K562 (cell line): Measurements from ENCODE around the gene INSIG1. TPM values are rescaled to one million over a fixed set of nuclear protein-coding genes. Genes with fewer than 3 reads are reported as not detected.
A peak's percentile ranks its signal among the peaks of the same experiment; 100 is the strongest.

Experiments
- ATAC-seq: fragments of 200-7000 bp; cut with Tn5 transposase; 3 replicates; pipeline ENCODE4 v1.9.1; 2020; ENCODE audit warnings: moderate library complexity
- BruUV-seq: library from RNA; stranded (reverse); fragments of 400-500 nt; replicated peaks from 2 replicates; lab custom pipeline; 2021; lab: Mats Ljungman, UMichigan
- CTCF ChIA-PET: fragments of 300-600 bp; formaldehyde crosslinking; extraction: SDS; loops from one replicate; lab custom pipeline; 2021; ENCODE audit warnings: low intra/inter-chr PET ratio; lab: Yijun Ruan, JAX
- POLR2A ChIA-PET: fragments of 300-600, 350-650 bp; sonication (Branson Sonifier 250); formaldehyde crosslinking; extraction: SDS; loops from one replicate; lab custom pipeline; 2021; ENCODE audit warnings: antibody characterized with exemption, inconsistent platforms; lab: Yijun Ruan, JAX
- DNase-seq, 4 experiments: peaks; one replicate each; pipeline versions ENCODE4 v3.0.0 to v3.0.0-alpha.2; 2011 to 2018; ENCODE audit warnings: low spot score in 3 of 4, mixed read lengths in 3 of 4; ENCODE audit errors: extremely low read depth in 1 of 4
- FAIRE-seq: peaks from 2 replicates; lab custom pipeline; 2011; peaks lifted over from hg19 to GRCh38; lab: Jason Lieb, UNC
- H2AFZ ChIP-seq: 2 replicates; pipeline ENCODE4 v1.6.0; 2011; ENCODE audit warnings: low read depth, low read length, control low read depth, inconsistent platforms
- H3K27ac ChIP-seq: fragments of 200-600 bp; 3 replicates; pipeline ENCODE4 v1.8.0; 2011; ENCODE audit warnings: low read depth, mild to moderate bottlenecking, control low read depth, inconsistent platforms, low read length, moderate library complexity, mixed read lengths; ENCODE audit errors: extremely low read depth
- H3K27me3 ChIP-seq, 2 experiments: fragments of 300-600 bp in 1 of 2; 2 replicates in 1 of 2; 3 replicates in 1 of 2; pipeline versions ENCODE4 v1.6.0 to v1.8.0; 2011; ENCODE audit warnings: inconsistent platforms in 2 of 2, low read length in 2 of 2, mild to moderate bottlenecking in 1 of 2, mixed read lengths in 1 of 2, moderate library complexity in 1 of 2; ENCODE audit not compliant: control insufficient read depth in 2 of 2, insufficient read depth in 2 of 2
- H3K36me3 ChIP-seq: fragments of 300-600 bp; 3 replicates; pipeline ENCODE4 v1.8.0; 2011; ENCODE audit warnings: mild to moderate bottlenecking, low read length, inconsistent platforms; ENCODE audit not compliant: control insufficient read depth, insufficient read depth
- H3K4me1 ChIP-seq, 2 experiments: fragments of 200-600 bp in 1 of 2; replicated peaks in 1 of 2; 2 replicates in 1 of 2; 3 replicates in 1 of 2; pipeline versions ENCODE4 v1.5.1 to v1.8.0; 2011; ENCODE audit warnings: inconsistent platforms in 2 of 2, low read length in 2 of 2, mild to moderate bottlenecking in 1 of 2, mixed read lengths in 1 of 2, moderate library complexity in 1 of 2; ENCODE audit not compliant: control insufficient read depth in 2 of 2, insufficient read depth in 2 of 2
- H3K4me2 ChIP-seq: 2 replicates; pipeline ENCODE4 v1.6.1; 2011; ENCODE audit warnings: low read length, control low read depth, inconsistent platforms, mixed read lengths; ENCODE audit not compliant: insufficient read depth
- H3K4me3 ChIP-seq: fragments of 200-600 bp; sonication (generic), shearing (Covaris generic); 2 replicates; pipeline ENCODE4 v1.5.1; 2016; ENCODE audit warnings: control low read depth, inconsistent platforms
- H3K79me2 ChIP-seq: fragments of 200-600 bp; 3 replicates; pipeline ENCODE4 v1.8.0; 2011; ENCODE audit warnings: low read length, inconsistent platforms; ENCODE audit not compliant: control insufficient read depth, insufficient read depth
- H3K9ac ChIP-seq, 2 experiments: 2 replicates each; pipeline versions ENCODE4 v1.6.0 to v1.6.1; 2011; ENCODE audit warnings: low read depth in 2 of 2, low read length in 2 of 2, control low read depth in 1 of 2, inconsistent platforms in 1 of 2, mild to moderate bottlenecking in 1 of 2, mixed read lengths in 1 of 2; ENCODE audit not compliant: insufficient read depth in 1 of 2
- H3K9me1 ChIP-seq: one replicate; pipeline ENCODE4 v1.6.0; 2011; ENCODE audit warnings: inconsistent platforms, mild to moderate bottlenecking, low read length, moderate library complexity; ENCODE audit not compliant: control insufficient read depth, insufficient read depth
- H3K9me3 ChIP-seq: replicated peaks from 2 replicates; pipeline ENCODE4 v1.5.1; 2011; ENCODE audit warnings: low read depth, low read length, inconsistent platforms; ENCODE audit not compliant: control insufficient read depth, insufficient read depth
- H4K20me1 ChIP-seq: replicated peaks from 2 replicates; pipeline ENCODE4 v1.6.1; 2011; ENCODE audit warnings: low read length, inconsistent platforms, mixed read lengths; ENCODE audit not compliant: control insufficient read depth, insufficient read depth
- BHLHE40 ChIP-seq: IDR thresholded peaks from 2 replicates; pipeline ENCODE4 v1.6.1; 2011; ENCODE audit warnings: low read length, improper control_type of control experiment
- C11orf30 ChIP-seq: fragments of 450-650 bp; IDR thresholded peaks from 2 replicates; pipeline ENCODE4 v1.6.1; 2016; ENCODE audit warnings: low read depth, mild to moderate bottlenecking
- CEBPB ChIP-seq: fragments of 450-650 bp; IDR thresholded peaks from 2 replicates; pipeline ENCODE4 v1.6.1; 2016; ENCODE audit warnings: missing genetic modification characterization, missing compliant biosample characterization
- CEBPG ChIP-seq, 3 experiments: fragments of 200-800 bp in 1 of 3; sonication (Bioruptor generic) in 1 of 3; sonication (generic) in 1 of 3; formaldehyde crosslinking in 1 of 3; IDR thresholded peaks in 2 of 3; conservative IDR thresholded peaks in 1 of 3; 2 replicates each; pipeline versions ENCODE4 v1.6.1 to v1.8.0; 2016 to 2022; ENCODE audit warnings: missing compliant biosample characterization in 2 of 3, missing genetic modification characterization in 2 of 3, mild to moderate bottlenecking in 1 of 3, missing genetic modification reagents in 1 of 3
- CSDE1 ChIP-seq, 2 experiments: fragments of 450-650 bp; IDR thresholded peaks; 2 replicates each; pipeline ENCODE4 v1.6.1; 2016; ENCODE audit warnings: mild to moderate bottlenecking in 1 of 2
- EZH2 ChIP-seq: IDR thresholded peaks from 2 replicates; pipeline ENCODE4 v1.6.1; 2012; ENCODE audit warnings: low read depth, mild to moderate bottlenecking, inconsistent platforms, low read length, borderline replicate concordance
- KAT2B ChIP-seq: IDR thresholded peaks from one replicate; pipeline ENCODE4 v1.6.1; 2012; ENCODE audit warnings: low read depth, mild to moderate bottlenecking, control low read depth, inconsistent platforms, low read length, moderate library complexity
- NCOA6 ChIP-seq: fragments of 450-650 bp; IDR thresholded peaks from 2 replicates; pipeline ENCODE4 v1.6.1; 2017; ENCODE audit warnings: mild to moderate bottlenecking
- NR2C2 ChIP-seq, 2 experiments: fragments of 200-800 bp in 1 of 2; sonication (Bioruptor generic) in 1 of 2; sonication (generic) in 1 of 2; formaldehyde crosslinking in 1 of 2; IDR thresholded peaks; 2 replicates each; pipeline versions ENCODE4 v1.6.1 to v1.8.0; 2016 to 2022; ENCODE audit warnings: mild to moderate bottlenecking in 1 of 2, missing compliant biosample characterization in 1 of 2, missing genetic modification characterization in 1 of 2, missing genetic modification reagents in 1 of 2
- PML ChIP-seq: IDR thresholded peaks from 2 replicates; pipeline ENCODE4 v1.6.1; 2012; ENCODE audit warnings: low read length, inconsistent platforms
- SMARCA4 ChIP-seq: fragments of 450-650 bp; IDR thresholded peaks from 2 replicates; pipeline ENCODE4 v1.6.1; 2016
- XRCC5 ChIP-seq: fragments of 200-400 bp; formaldehyde crosslinking; IDR thresholded peaks from 2 replicates; pipeline ENCODE4 v1.6.1; 2017; ENCODE audit warnings: low read depth, mild to moderate bottlenecking, low read length
- ZNF174 ChIP-seq: fragments of 250-450 bp; sonication (Bioruptor Pico); IDR thresholded peaks from 2 replicates; pipeline ENCODE4 v1.4.0; 2020; ENCODE audit warnings: mild to moderate bottlenecking
- ZNF175 ChIP-seq: fragments of 200-800 bp; sonication (Bioruptor generic); IDR thresholded peaks from 2 replicates; pipeline ENCODE4 v1.6.1; 2016; ENCODE audit warnings: low read depth, mild to moderate bottlenecking, missing genetic modification characterization, missing compliant biosample characterization
- ZNF316 ChIP-seq: fragments of 450-650 bp; IDR thresholded peaks from 2 replicates; pipeline ENCODE4 v1.6.1; 2016
- WGBS: fragments of 100-300 bp; shearing (Covaris generic); methylation state at CpG from one replicate; pipeline ENCODE4 v1.1.6; 2016; ENCODE audit warnings: low coverage, mixed read lengths; ENCODE audit not compliant: insufficient coverage; ENCODE audit errors: missing lambda C conversion rate; 5-methylcytosine and 5-hydroxymethylcytosine counted together
- in situ Hi-C: fragments of 300-500 bp; cut with MboI; formaldehyde crosslinking; loops from 4 replicates; pipeline ENCODE4 v1.15.0; 2018; ENCODE audit warnings: inconsistent platforms, mixed read lengths
- intact Hi-C: fragments of 100-400 bp; cut with micrococcal nuclease; formaldehyde crosslinking; loops from 2 replicates; pipeline ENCODE4 v1.14.2; 2022
- polyA plus RNA-seq, 8 experiments: library from polyadenylated mRNA; depleted of rRNA in 4 of 8; stranded (reverse) in 5 of 8; unstranded in 3 of 8; fragments of >200 nt; fragmentation: Nextera tagmentation in 2 of 8; fragmentation: Illumina TruSeq in 1 of 8; extraction: Ambion mirVana in 2 of 8; extraction: Trizol in 1 of 8; gene quantifications; 2 replicates each; pipeline versions ENCODE4 v1.2.1 to v1.2.3, GENCODE V29; 2011 to 2014; ENCODE audit warnings: inconsistent platforms in 1 of 8, missing spikeins in 1 of 8
- total RNA-seq, 7 experiments: library from RNA; depleted of rRNA in 6 of 7; stranded (reverse); fragments of >200 nt in 6 of 7; fragmentation: Illumina TruSeq in 2 of 7; extraction: Trizol in 2 of 7; gene quantifications; 2 replicates each; pipeline versions ENCODE4 v1.2.1 to v1.2.3, GENCODE V29; 2011 to 2021; ENCODE audit warnings: low replicate concordance in 1 of 7
- TF ChIP-seq, protein P1 (sequence below): fragments of 450-650 bp; formaldehyde crosslinking; IDR thresholded peaks from 2 replicates; pipeline ENCODE4 v1.4.0; 2022; ENCODE audit warnings: missing genetic modification characterization
- TF ChIP-seq, protein P2 (sequence below): sonication (generic); formaldehyde crosslinking; IDR thresholded peaks from 2 replicates; pipeline ENCODE4 v1.8.1; 2023; ENCODE audit warnings: mild to moderate bottlenecking, missing genetic modification reagents, moderate library complexity
- TF ChIP-seq, protein P3 (sequence below), 2 experiments: fragments of 450-650 bp in 1 of 2; sonication (generic) in 1 of 2; formaldehyde crosslinking in 1 of 2; IDR thresholded peaks in 1 of 2; conservative IDR thresholded peaks in 1 of 2; 2 replicates each; pipeline versions ENCODE4 v1.6.1 to v1.8.1; 2016 to 2023; ENCODE audit warnings: mild to moderate bottlenecking in 2 of 2, moderate library complexity in 2 of 2, inconsistent platforms in 1 of 2, missing genetic modification reagents in 1 of 2

The INSIG1 gene
- total and polyA plus RNA-seq, 9 of the 15 experiments (the other 6 are each of a cell fraction or from before 2014, with no cell fraction given), result 57.1 to 787 (median 238) TPM

DNA sequence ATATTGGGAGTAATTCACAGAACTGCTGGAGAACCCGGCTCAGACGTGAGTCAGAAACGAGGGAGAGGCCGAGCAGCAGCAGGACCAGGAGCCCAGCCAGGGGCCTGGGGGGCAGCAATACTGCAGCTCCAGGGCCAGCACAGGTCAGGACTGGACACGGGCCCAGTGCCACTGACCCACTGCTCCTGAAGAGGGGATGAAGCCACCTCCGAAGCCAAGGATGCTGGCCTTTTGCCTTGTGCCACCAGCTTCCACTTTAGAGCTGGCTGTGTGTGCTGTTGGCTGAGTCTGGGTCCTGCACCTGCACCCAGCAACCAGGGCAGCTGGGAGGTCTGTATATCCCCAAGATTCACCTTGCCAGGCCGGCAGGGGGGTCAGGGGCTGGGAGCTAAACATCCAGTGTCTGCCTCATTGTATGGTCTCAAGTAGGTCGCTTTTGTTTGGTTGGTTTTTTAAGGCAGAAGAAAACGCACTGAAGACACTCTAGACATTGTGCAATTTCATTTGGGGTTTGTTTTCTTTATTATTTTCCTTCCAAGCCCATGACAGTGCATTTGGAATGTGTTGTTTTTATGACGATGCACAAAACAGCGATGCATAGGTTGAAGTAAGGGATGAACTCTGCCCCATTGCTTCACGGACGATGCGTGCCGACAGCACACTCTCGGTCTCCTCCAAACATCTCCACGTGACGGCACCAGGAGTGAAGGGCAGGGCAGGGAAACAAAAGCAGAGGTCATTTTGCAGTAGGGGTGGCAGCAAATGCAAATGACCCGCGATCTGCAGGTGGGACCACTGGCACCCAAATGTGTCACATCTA is 27.7 kb upstream of the INSIG1 start:
- Histone ChIP-seq H3K27me3 (peaks cover 70 to 92% of the 10 kb centered on the region in 2 experiments), H2AFZ (no peak overlapping the region), H3K4me2 (no peak overlapping the region), H3K36me3 (no peaks in the 10 kb centered on the region), H3K4me1 (0 out of 5 replicates have a peak, but pooled peaks cover 0 to 6% of the 10 kb centered on the region in 2 experiments), H4K20me1 (no peaks in the 10 kb centered on the region; the same call in 1 of the 2 replicates), H3K9me1 (no peaks in the 10 kb centered on the region), H3K27ac (no peak overlapping the region), H3K4me3 (no peak overlapping the region), H3K9me3 (no peaks in the 10 kb centered on the region), H3K79me2 (no peaks in the 10 kb centered on the region), H3K9ac (no peak overlapping the region)
- WGBS, result 8% methylated on average over 20 of the region's 20 CpGs
- DNase-seq (no peak), ATAC-seq (no peak), FAIRE-seq (no peak)
- no TSS peak for BruUV-seq
- intact Hi-C loops, result no loop called here
- POLR2A ChIA-PET, result interaction anchor here (0.6 kb wide), 1 partner anchor 192 kb away, joined by 3 read pairs; no protein-coding TSS in a partner anchor
- in situ Hi-C loops, result no loop called here
- CTCF ChIA-PET, result no interaction called here
- TF ChIP-seq, protein P1, sequence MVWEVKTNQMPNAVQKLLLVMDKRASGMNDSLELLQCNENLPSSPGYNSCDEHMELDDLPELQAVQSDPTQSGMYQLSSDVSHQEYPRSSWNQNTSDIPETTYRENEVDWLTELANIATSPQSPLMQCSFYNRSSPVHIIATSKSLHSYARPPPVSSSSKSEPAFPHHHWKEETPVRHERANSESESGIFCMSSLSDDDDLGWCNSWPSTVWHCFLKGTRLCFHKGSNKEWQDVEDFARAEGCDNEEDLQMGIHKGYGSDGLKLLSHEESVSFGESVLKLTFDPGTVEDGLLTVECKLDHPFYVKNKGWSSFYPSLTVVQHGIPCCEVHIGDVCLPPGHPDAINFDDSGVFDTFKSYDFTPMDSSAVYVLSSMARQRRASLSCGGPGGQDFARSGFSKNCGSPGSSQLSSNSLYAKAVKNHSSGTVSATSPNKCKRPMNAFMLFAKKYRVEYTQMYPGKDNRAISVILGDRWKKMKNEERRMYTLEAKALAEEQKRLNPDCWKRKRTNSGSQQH (CRISPR knock-in tag), result no peak
- TF ChIP-seq CEBPG (CRISPR knock-in tag; IDR thresholded peaks at IDR 0.05), result peak; percentile 50; the same call in 1 of the 2 replicates
- peak; percentile 47 to 61; a peak in 2 of 4 replicates for TF ChIP-seq CEBPG (tag; conservative IDR thresholded peaks at IDR 0.05 in 1 of 2, IDR thresholded peaks at IDR 0.05 in 1 of 2)
- no peak for TF ChIP-seq XRCC5
- peak; percentile 88 for TF ChIP-seq CEBPB (tag)
- no peak for TF ChIP-seq ZNF174 (CRISPR knock-in tag)
- TF ChIP-seq NR2C2 (CRISPR knock-in tag; IDR thresholded peaks at IDR 0.05), result no peak
- TF ChIP-seq NR2C2 (tag; IDR thresholded peaks at IDR 0.05), result 0 out of 2 replicates have a peak, but pooled peaks have one; percentile 30
- no peak for TF ChIP-seq CSDE1 (IDR thresholded peaks at IDR 0.05)
- TF ChIP-seq, protein P2, sequence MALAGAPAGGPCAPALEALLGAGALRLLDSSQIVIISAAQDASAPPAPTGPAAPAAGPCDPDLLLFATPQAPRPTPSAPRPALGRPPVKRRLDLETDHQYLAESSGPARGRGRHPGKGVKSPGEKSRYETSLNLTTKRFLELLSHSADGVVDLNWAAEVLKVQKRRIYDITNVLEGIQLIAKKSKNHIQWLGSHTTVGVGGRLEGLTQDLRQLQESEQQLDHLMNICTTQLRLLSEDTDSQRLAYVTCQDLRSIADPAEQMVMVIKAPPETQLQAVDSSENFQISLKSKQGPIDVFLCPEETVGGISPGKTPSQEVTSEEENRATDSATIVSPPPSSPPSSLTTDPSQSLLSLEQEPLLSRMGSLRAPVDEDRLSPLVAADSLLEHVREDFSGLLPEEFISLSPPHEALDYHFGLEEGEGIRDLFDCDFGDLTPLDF (CRISPR knock-in tag), result no peak
- TF ChIP-seq PML, result no peak
- peak; percentile 21; the same call in 1 of the 2 replicates for TF ChIP-seq C11orf30
- TF ChIP-seq, protein P3, sequence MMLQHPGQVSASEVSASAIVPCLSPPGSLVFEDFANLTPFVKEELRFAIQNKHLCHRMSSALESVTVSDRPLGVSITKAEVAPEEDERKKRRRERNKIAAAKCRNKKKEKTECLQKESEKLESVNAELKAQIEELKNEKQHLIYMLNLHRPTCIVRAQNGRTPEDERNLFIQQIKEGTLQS (IDR thresholded peaks at IDR 0.05), result 0 out of 2 replicates have a peak, but pooled peaks have one; percentile 14
- TF ChIP-seq, protein P3 (CRISPR knock-in tag; conservative IDR thresholded peaks at IDR 0.05), result no peak
- TF ChIP-seq SMARCA4, result no peak
- TF ChIP-seq ZNF175 (CRISPR knock-in tag), result no peak
- TF ChIP-seq ZNF316, result peak; percentile 64
- no peak for TF ChIP-seq NCOA6
- peak; percentile 64 for TF ChIP-seq BHLHE40
- TF ChIP-seq KAT2B, result no peak
- peak; percentile 75; the same call in 1 of the 2 replicates for TF ChIP-seq EZH2
